Esophagus squamous epithelium (tissue), 5 donors: ENCODE measurements around the gene CAP1. TPM values are rescaled to one million over a fixed set of nuclear protein-coding genes. Genes with fewer than 3 reads are reported as not detected.

Source experiments
- DNase-seq: peaks from one replicate; lab custom pipeline; 2025; lab: John Stamatoyannopoulos, UW
- H3K27ac ChIP-seq, 4 donors: fragments of 200-600 bp; sonication (generic); one replicate each; pipeline ENCODE4 v1.5.1; 2016 to 2019; ENCODE audit warnings: mild to moderate bottlenecking in 1 of 4
- H3K27me3 ChIP-seq, 4 donors: fragments of 200-600 bp; sonication (generic); 1 replicate in 3 of 4; 2 replicates in 1 of 4; pipeline versions ENCODE4 v1.5.1 to v1.6.0; 2017 to 2021; ENCODE audit warnings: antibody characterized with exemption in 1 of 4
- H3K36me3 ChIP-seq, 3 donors: fragments of 200-600 bp; sonication (generic); one replicate each; pipeline ENCODE4 v1.5.1; 2016 to 2019
- H3K4me1 ChIP-seq, 3 donors: fragments of 200-600 bp; sonication (generic); one replicate each; pipeline ENCODE4 v1.5.1; 2017 to 2019
- H3K4me3 ChIP-seq, 4 donors: fragments of 200-600 bp; sonication (generic); 1 replicate in 3 of 4; 2 replicates in 1 of 4; pipeline ENCODE4 v1.5.1; 2016 to 2019; ENCODE audit warnings: mild to moderate bottlenecking in 2 of 4, moderate library complexity in 1 of 4
- H3K9me3 ChIP-seq, 3 donors: fragments of 200-600 bp; sonication (generic); one replicate each; pipeline ENCODE4 v1.5.1; 2016 to 2019
- CTCF ChIP-seq, 6 experiments: fragments of 450-650 bp in 4 of 6; fragments of 200-600 bp in 2 of 6; sonication (generic) in 2 of 6; IDR thresholded peaks; one replicate each; pipeline ENCODE4 v1.5.1; 2016 to 2019; ENCODE audit warnings: antibody characterized with exemption in 6 of 6, mild to moderate bottlenecking in 4 of 6, moderate library complexity in 4 of 6
- POLR2A ChIP-seq, 4 donors: fragments of 450-650 bp; IDR thresholded peaks; one replicate each; pipeline ENCODE4 v1.6.1; 2017; ENCODE audit warnings: antibody characterized with exemption in 4 of 4, mild to moderate bottlenecking in 4 of 4, moderate library complexity in 3 of 4
- WGBS, 2 donors: methylation state at CpG; one replicate each; pipeline ENCODE4 v1.1.5; 2018; 5-methylcytosine and 5-hydroxymethylcytosine counted together
- intact Hi-C: fragments of 100-400 bp; cut with DNase I; formaldehyde crosslinking; loops from one replicate; pipeline ENCODE4 v1.15.0; 2022
- total RNA-seq, 4 donors: library from RNA; depleted of rRNA; stranded (reverse); fragments of >200 nt; gene quantifications; one replicate each; pipeline ENCODE4 v1.1.0, GENCODE V29; 2016
- donor health status: DM: yes; HTN: yes; CAD: no.

Gene CAP1
- total RNA-seq, 4 donors from 2014 or later, result 157 to 282 (median 227) TPM

DNA sequence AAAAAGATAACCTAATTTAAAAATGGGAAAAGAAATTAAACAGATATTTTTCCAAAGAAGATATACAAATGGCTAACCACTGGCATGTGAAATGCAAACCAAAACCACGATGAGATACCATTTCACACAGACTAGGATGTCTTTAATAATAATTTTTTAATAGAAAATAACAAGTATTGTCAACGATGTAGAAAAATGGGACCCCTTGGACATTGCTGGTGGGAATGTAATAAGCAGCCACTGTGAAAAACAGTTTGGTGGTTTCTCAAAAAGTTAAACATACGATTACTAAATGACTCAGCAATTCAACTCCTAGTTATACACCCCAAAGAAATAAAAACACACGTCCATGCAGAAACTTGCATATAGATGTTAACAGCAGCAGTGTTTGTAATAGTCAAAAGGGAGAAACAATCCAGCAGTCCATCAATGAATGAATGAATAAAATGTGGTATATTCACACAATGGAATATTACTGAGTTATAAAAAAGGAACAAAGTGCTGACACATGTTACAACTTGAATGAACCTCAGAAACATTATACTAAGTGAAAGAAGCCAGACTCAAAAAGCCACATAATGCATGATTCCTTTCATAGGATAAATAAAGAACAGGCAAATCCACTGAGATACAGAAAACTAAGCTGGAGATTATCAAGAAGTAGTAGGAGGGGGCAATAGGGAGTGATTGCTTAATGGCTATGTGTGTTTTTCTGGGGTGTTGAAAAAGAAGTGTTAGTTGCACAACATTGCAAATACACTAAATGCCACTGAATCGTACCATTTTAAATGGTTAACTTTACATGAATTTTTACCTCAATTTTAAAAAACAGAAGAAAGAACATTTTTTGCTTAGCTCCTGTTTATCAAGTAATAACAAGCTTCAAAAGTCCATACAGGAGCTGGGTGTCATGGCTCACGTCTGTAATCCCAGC is 52.4 kb downstream of the CAP1 start:
- Histone ChIP-seq H3K36me3 (peaks cover 9 to 44% (median 19%) of the 10 kb centered on the region in 3 donors), H3K4me3 (no peak overlapping the region), H3K27me3 (no peaks in the 10 kb centered on the region), H3K4me1 (peaks cover 3 to 26% (median 10%) of the 10 kb centered on the region in 3 donors), H3K9me3 (no peaks in the 10 kb centered on the region), H3K27ac (no peak overlapping the region)
- no peak for TF ChIP-seq POLR2A (IDR thresholded peaks at IDR 0.05)
- TF ChIP-seq CTCF (IDR thresholded peaks at IDR 0.05), result no peak
- 57 to 66% methylated on average over 6 of the region's 6 CpGs for WGBS, 2 donors
- intact Hi-C loops, result no loop called here
- no peak for DNase-seq

- no peaks in the 10 kb centered on the region for H3K9me3 ChIP-seq
- no peak overlapping the region for H3K4me3 ChIP-seq
- peak overlapping the region in 2 of 4 donors; percentile 11 to 34 for H3K27ac ChIP-seq
- no peaks in the 10 kb centered on the region for H3K27me3 ChIP-seq
- peaks cover 5 to 28% (median 13%) of the 10 kb centered on the region in 3 donors for H3K36me3 ChIP-seq
- TF ChIP-seq CTCF (IDR thresholded peaks at IDR 0.05) (no peak), POLR2A (IDR thresholded peaks at IDR 0.05) (no peak)
- 54 to 59% methylated on average over 3 of the region's 4 CpGs for WGBS, 2 donors
- H3K4me1 ChIP-seq, result peaks cover 3 to 26% (median 10%) of the 10 kb centered on the region in 3 donors
- no peak for DNase-seq
- intact Hi-C loops, result no loop called here
Measured at GRCh38 chr1:40094466-40095110, 54.1 kb downstream of the CAP1 start.

DNA sequence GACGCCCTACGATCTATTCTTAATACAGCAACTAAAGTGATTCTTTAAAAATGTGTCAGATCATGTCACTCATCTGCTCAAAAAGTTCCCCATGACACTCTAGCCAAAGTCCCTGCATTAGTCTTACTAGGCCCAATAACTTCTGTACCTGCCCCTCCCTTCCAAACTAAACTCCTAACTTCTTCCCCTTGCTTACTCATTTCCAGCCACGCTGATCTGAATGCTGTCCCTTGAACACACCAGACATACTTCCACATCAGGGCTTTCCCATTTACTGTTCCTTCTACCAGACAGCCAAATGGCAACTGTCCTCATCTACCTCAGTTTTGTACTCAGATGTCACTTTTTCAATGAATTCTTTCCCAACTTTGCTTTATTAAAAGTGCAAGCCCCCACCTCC is 55.3 kb downstream of the CAP1 start:
- peaks cover 0 to 3% (median 0%) of the 10 kb centered on the region in 4 donors for H3K27me3 ChIP-seq
- no peak for DNase-seq
- peaks cover 3 to 26% (median 10%) of the 10 kb centered on the region in 3 donors for H3K4me1 ChIP-seq
- H3K36me3 ChIP-seq, result peaks cover 0 to 16% (median 9%) of the 10 kb centered on the region in 3 donors
- intact Hi-C loops, result no loop called here
- TF ChIP-seq POLR2A (IDR thresholded peaks at IDR 0.05), result no peak
- TF ChIP-seq CTCF (IDR thresholded peaks at IDR 0.05), result no peak
- 88% methylated on average over 3 of the region's 3 CpGs for WGBS, 2 donors
- no peak overlapping the region for H3K27ac ChIP-seq
- H3K9me3 ChIP-seq, result no peaks in the 10 kb centered on the region
- H3K4me3 ChIP-seq, result no peak overlapping the region

DNA sequence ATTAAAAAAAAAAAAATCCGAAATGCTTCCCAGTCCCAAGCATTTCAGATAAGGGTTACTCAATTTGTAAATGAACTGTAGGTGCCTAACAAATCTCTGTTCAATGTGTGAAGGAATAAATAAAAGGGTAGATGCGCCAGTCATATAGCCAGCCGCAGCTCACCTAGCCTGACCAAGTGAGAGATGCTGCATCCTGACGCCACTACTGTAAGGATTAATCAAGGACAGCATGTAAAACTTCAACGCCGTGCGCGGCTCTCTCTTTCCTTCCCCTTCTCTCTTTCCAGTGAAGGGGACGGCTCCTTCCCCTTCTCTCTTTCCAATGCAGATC is 56.1 kb downstream of the CAP1 start:
- intact Hi-C loops, result no loop called here
- H3K27ac ChIP-seq, result peak overlapping the region; percentile 41 to 78 (median 70)
- H3K36me3 ChIP-seq, result peaks cover 0 to 8% (median 1%) of the 10 kb centered on the region in 3 donors
- TF ChIP-seq CTCF (IDR thresholded peaks at IDR 0.05) (no peak), POLR2A (IDR thresholded peaks at IDR 0.05) (no peak)
- peaks cover 3 to 26% (median 10%) of the 10 kb centered on the region in 3 donors for H3K4me1 ChIP-seq
- peaks cover 0 to 7% (median 0%) of the 10 kb centered on the region in 4 donors for H3K27me3 ChIP-seq
- DNase-seq, result no peak
- H3K4me3 ChIP-seq, result peak overlapping the region; percentile 53 to 91 (median 68)
- H3K9me3 ChIP-seq, result no peaks in the 10 kb centered on the region
- whole genome bisulfite sequencing, 2 donors, result 9 to 10% methylated on average over 9 of the region's 9 CpGs
